Sciatic nerve (tissue), 2 donors: Measurements from ENCODE around the gene DMRTC2. TPM values are rescaled to one million over a fixed set of nuclear protein-coding genes. Genes with fewer than 3 reads are reported as not detected.
A peak's percentile ranks its signal among the peaks of the same experiment; 100 is the strongest.

Source experiments
- ATAC-seq: fragments of 200-7000 bp; cut with Tn5 transposase; one replicate; pipeline ENCODE4 v1.9.1; 2020; ENCODE audit warnings: mild to moderate bottlenecking, moderate library complexity
- DNase-seq: peaks from one replicate; pipeline ENCODE4 v3.0.0-alpha.2; 2020; ENCODE audit warnings: low spot score
- intact Hi-C: fragments of 100-400 bp; cut with DNase I; formaldehyde crosslinking; loops from one replicate; pipeline ENCODE4 v1.14.2; 2022
- total RNA-seq: library from RNA; stranded (reverse); fragmentation: NEBNext Ultra II Directional; extraction: Animal tissue kit (Norgen Biotek cat#: 25700); gene quantifications from one replicate; pipeline ENCODE4 v1.2.1, GENCODE V29; 2021
- donor health status: DM: no; HTN: no; CAD: no.
- donor health status: DM: no; HTN: no; CAD: no.

The DMRTC2 gene
- total RNA-seq, 1 donor from 2014 or later: not detected

- DNase-seq (no peak), ATAC-seq (no peak)
- intact Hi-C loops: no loop called here
Measured at GRCh38 chr19:41844601-41845000, 241 bp upstream of the DMRTC2 start, which contains the start of gene LYPD4. LYPD4 (minus strand) TSS chr19:41844683; CDS start chr19:41839285, 5,398 bp downstream.

- no peak for ATAC-seq
- DNase-seq: no peak
Measured at GRCh38 chr19:41845051-41845590, 279 bp downstream of the DMRTC2 start.

GRCh38 chr19:41847351-41848105 is 2.7 kb downstream of the DMRTC2 start:
- no peak for DNase-seq
- intact Hi-C loops: no loop called here

More at GRCh38 chr19:41845051-41845590, 279 bp downstream of the DMRTC2 start:
- intact Hi-C loops: no loop called here

GRCh38 chr19:41848666-41849065 is 3.8 kb downstream of the DMRTC2 start:
- no peak for DNase-seq

More at GRCh38 chr19:41847351-41848105, 2.7 kb downstream of the DMRTC2 start:
- ATAC-seq: no peak

GRCh38 chr19:41849067-41849466 is 4.2 kb downstream of the DMRTC2 start:
- ATAC-seq (no peak), DNase-seq (no peak)
- intact Hi-C loops: no loop called here

More at GRCh38 chr19:41848666-41849065, 3.8 kb downstream of the DMRTC2 start:
- no peak for ATAC-seq
- intact Hi-C loops: no loop called here

- ATAC-seq (no peak), DNase-seq (no peak)
- intact Hi-C loops: no loop called here
Measured at GRCh38 chr19:41850381-41850780, 5.5 kb downstream of the DMRTC2 start.

GRCh38 chr19:41851456-41851855 is 6.6 kb downstream of the DMRTC2 start:
- DNase-seq: no peak
- ATAC-seq: no peak
- intact Hi-C loops: no loop called here

GRCh38 chr19:41853344-41853743 is 8.5 kb downstream of the DMRTC2 start:
- ATAC-seq (no peak), DNase-seq (no peak)
- intact Hi-C loops: no loop called here

GRCh38 chr19:41853768-41854167 is 8.9 kb downstream of the DMRTC2 start:
- ATAC-seq (no peak), DNase-seq (no peak)
- intact Hi-C loops: no loop called here

- intact Hi-C loops: no loop called here
- no peak for ATAC-seq
- no peak for DNase-seq
Measured at GRCh38 chr19:41859213-41859617, 14.4 kb downstream of the DMRTC2 start.

- ATAC-seq (peak; percentile 98), DNase-seq (peak; percentile 100)
- intact Hi-C loops: no loop called here
Measured at GRCh38 chr19:41859618-41860418, 15.0 kb downstream of the DMRTC2 start, which contains the start of gene RPS19. RPS19 (plus strand) TSS chr19:41860255; CDS start chr19:41860775, 520 bp downstream.

- no peak for ATAC-seq
- intact Hi-C loops: no loop called here
- no peak for DNase-seq
Measured at GRCh38 chr19:41860419-41861115, 15.7 kb downstream of the DMRTC2 start.

GRCh38 chr19:41861116-41861768 is 16.4 kb downstream of the DMRTC2 start:
- ATAC-seq: no peak
- intact Hi-C loops: no loop called here
- no peak for DNase-seq

GRCh38 chr19:41861846-41862245 is 17.0 kb downstream of the DMRTC2 start:
- ATAC-seq (no peak), DNase-seq (no peak)
- intact Hi-C loops: loop anchor here (1.0 kb wide), 1 partner anchor 20 kb away; no protein-coding TSS in a partner anchor

GRCh38 chr19:41862445-41862986 is 17.7 kb downstream of the DMRTC2 start:
- intact Hi-C loops: loop anchor here (1.0 kb wide), 1 partner anchor 20 kb away; no protein-coding TSS in a partner anchor

GRCh38 chr19:41863209-41863931 is 18.5 kb downstream of the DMRTC2 start:
- intact Hi-C loops: no loop called here
- DNase-seq: no peak
- ATAC-seq: no peak

More at GRCh38 chr19:41862445-41862986, 17.7 kb downstream of the DMRTC2 start:
- ATAC-seq (no peak), DNase-seq (no peak)

- no peak for DNase-seq
- no peak for ATAC-seq
- intact Hi-C loops: no loop called here
Measured at GRCh38 chr19:41864374-41864773, 19.5 kb downstream of the DMRTC2 start.
